Left colon (tissue), 2 donors: ENCODE results near the gene CC2D2A. TPM values are rescaled to one million over a fixed set of nuclear protein-coding genes. Genes with fewer than 3 reads are reported as not detected.
"Not testable (repeated sequence)": the region's sequence is repeated elsewhere in the genome, so short reads cannot be mapped to it uniquely, and the experiment has no call there.

Experiments used
- ATAC-seq: fragments of 200-7000 bp; cut with Tn5 transposase; one replicate; pipeline ENCODE4 v1.9.1; 2020; ENCODE audit warnings: mild to moderate bottlenecking, moderate library complexity
- DNase-seq, 2 donors: peaks; one replicate each; pipeline ENCODE4 v3.0.0-alpha.2; 2020
- intact Hi-C, 2 donors: fragments of 100-400 bp; cut with DNase I in 1 of 2; cut with micrococcal nuclease in 1 of 2; formaldehyde crosslinking; loops; one replicate each; pipeline versions ENCODE4 v1.11.2 to v1.14.0; 2022; cut with DNase I, micrococcal nuclease
- total RNA-seq, 2 donors: library from RNA; stranded (reverse); fragmentation: NEBNext Ultra II Directional; extraction: Animal tissue kit (Norgen Biotek cat#: 25700); gene quantifications; one replicate each; pipeline ENCODE4 v1.2.1, GENCODE V29; 2021
- donor health status: DM: no; HTN: no; CAD: no.
- donor health status: DM: yes; HTN: yes; CAD: no.

CC2D2A gene
- total RNA-seq, 2 donors from 2014 or later: 4.8 to 8.6 TPM

GRCh38 chr4:15501941-15502340 is 32.3 kb downstream of the CC2D2A start:
- DNase-seq (no peak), ATAC-seq (no peak)
- intact Hi-C loops: no loop called here

DNA sequence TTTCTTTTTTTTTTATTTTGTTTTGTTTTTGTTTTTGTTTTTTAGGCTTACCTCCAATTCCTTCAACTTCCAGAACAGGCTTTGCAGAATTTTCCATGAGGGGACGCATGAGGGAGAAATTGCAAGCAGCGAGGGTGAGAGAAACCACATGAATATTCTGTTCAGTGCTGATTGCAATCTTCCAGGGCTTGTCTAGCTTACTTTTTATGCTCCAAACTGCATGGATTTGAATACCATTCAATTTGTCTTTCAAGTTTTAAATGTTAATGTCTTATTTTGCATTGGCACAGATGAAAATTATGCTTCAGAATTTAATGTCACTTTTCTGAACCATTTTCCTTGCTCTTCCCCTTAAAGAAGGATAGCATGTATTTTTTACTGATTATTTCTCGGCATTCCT is 32.7 kb downstream of the CC2D2A start:
- no peak for ATAC-seq
- no peak for DNase-seq
- intact Hi-C loops: no loop called here

DNA sequence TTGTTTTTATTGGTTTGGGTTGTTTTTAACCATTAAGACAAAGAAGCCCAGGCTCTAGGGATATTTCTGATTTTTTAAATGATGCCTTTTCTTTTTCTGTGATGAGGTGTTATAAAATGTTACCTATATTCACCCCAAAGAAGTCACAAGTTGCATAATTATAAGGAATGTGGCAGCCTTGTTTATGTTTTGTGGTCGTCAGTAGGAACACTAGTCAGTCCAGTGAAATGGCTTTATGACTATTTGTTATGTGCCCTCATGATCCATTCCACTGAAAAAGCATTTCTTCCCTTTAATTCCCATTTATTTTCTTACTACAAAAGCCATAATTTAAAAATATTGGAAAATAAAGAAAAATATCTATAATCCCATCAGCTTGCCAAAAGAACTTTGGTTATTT is 34.4 kb downstream of the CC2D2A start:
- intact Hi-C loops: no loop called here
- DNase-seq (no peak), ATAC-seq (no peak)

GRCh38 chr4:15506464-15506863 is 36.8 kb downstream of the CC2D2A start:
- DNase-seq (no peak), ATAC-seq (no peak)
- intact Hi-C loops: no loop called here

DNA sequence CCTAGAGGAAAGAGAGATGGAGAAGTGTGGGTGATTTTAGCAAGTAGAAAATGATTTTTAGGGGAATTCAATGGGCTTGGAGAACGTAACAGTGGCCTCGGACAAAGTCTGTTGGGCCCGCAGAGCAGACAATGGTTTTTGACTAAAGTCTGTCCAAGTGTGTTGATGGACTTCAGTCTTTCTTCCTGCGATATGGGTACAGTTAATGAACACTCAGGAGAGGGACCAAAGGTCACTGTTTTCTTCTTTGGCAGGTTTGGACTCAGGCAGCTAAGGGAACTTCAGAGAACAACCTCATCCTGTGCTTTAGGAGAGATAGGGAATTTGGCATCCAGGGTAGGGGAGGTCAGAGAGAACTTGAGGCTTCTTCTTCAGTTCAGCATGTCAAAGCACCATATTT is 38.0 kb downstream of the CC2D2A start:
- no peak for DNase-seq
- intact Hi-C loops: no loop called here

DNA sequence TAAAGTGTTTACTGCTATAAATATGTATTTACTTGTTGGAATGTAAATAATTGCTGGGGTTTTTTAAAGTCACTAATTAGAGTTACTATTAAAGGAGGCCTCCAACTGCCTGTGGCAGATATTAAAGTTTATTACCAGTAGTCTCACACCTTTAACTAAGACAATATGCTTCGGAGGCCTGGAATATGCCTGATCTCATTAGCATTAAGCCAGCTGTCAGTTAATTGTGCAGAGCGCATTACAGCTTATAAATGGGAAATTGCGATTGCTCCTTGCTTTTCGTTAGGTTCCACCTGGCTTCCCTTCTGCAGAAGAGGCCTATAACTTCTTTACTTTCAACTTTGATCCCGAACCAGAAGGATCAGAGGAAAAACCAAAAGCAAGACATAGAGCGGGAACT is 41.3 kb downstream of the CC2D2A start:
- intact Hi-C loops: no loop called here
- no peak for ATAC-seq
- no peak for DNase-seq

More for the DNA sequence above, 38.0 kb downstream of the CC2D2A start:
- ATAC-seq: no peak

DNA sequence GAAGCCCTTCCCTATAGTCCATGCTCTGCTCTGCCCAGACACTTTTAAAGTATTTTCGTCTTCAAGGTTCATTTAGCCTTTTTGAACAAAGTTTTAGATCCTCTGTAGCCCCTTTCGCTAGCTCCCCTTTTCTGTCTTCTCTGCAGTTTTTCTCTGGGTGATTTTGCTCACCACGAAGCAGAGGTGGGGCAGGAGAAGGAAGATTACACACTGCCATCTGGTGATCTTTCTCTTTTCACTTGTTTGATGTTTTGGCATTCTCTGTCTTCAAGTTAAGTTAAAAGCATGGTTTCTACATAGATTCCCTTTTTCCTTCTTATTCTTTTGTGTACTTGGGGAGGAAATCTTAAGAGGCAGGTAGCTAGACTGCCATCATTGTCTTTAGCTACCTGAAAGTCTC is 43.9 kb downstream of the CC2D2A start:
- ATAC-seq: no peak
- intact Hi-C loops: no loop called here
- DNase-seq: no peak

GRCh38 chr4:15515106-15515505 is 45.4 kb downstream of the CC2D2A start:
- DNase-seq: no peak
- ATAC-seq: no peak
- intact Hi-C loops: no loop called here

GRCh38 chr4:15516494-15516893 is 46.8 kb downstream of the CC2D2A start:
- ATAC-seq (no peak), DNase-seq (no peak)
- intact Hi-C loops: no loop called here

GRCh38 chr4:15517681-15518080 is 48.0 kb downstream of the CC2D2A start:
- intact Hi-C loops, DNase-seq, ATAC-seq: not testable (repeated sequence)

GRCh38 chr4:15521442-15522039 is 51.9 kb downstream of the CC2D2A start:
- intact Hi-C loops: no loop called here
- ATAC-seq (no peak), DNase-seq (no peak)

GRCh38 chr4:15525080-15525479 is 55.4 kb downstream of the CC2D2A start:
- intact Hi-C loops: no loop called here
- ATAC-seq: no peak

DNA sequence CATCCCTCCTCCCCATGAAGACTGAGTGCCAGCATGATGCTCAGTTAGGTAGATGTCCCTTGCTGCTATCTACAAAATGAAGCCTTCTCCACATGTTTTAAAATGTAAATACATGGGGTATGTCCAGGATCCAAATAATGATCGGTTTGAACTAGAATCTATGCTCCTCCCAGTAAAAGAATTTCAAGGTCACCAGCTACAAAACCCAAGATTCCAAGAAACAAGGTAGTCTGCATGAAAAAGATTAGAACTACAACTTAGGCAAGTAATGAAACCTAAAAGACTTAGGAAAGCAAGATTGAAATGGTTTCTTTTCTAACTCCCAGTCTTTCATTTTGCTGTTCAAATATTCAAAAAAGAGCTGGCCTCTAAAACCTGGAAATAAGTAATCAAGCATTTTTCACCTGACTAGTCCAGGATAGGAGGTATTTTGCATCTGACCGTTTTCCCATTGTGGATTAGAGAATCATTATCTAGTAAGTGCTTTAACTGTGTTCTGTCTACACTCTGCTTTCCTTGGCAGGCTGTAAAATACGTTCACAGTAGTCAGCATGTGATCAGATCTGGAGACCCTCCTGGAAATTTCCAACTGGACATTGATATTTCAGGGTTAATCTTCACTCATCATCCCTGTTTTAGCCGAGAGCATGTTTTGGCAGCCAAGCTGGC is 57.4 kb downstream of the CC2D2A start:
- DNase-seq: no peak
- no peak for ATAC-seq
- intact Hi-C loops: no loop called here

More at GRCh38 chr4:15525080-15525479, 55.4 kb downstream of the CC2D2A start:
- no peak for DNase-seq

DNA sequence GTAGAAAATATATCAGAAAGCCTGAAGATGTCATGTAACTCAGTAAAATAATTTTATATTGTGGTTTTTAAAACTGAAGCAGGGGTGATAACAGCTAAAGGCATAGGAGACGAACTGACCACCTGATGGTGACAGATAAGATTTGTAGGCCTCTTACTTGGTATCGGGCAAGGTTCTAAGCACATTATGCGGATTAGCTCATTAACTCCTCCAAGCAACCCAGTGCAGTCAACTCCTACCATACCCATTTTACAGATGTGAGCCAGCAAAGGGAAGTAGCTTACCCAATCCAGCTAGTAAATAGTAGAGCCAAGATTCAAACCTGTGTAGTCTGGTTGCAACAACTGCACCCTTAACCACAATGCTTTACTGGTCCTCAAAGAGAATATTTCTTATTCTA is 62.1 kb downstream of the CC2D2A start:
- ATAC-seq (no peak), DNase-seq (no peak)
- intact Hi-C loops: no loop called here

GRCh38 chr4:15533817-15534216 is 64.1 kb downstream of the CC2D2A start:
- intact Hi-C loops: no loop called here
- ATAC-seq (no peak), DNase-seq (no peak)

DNA sequence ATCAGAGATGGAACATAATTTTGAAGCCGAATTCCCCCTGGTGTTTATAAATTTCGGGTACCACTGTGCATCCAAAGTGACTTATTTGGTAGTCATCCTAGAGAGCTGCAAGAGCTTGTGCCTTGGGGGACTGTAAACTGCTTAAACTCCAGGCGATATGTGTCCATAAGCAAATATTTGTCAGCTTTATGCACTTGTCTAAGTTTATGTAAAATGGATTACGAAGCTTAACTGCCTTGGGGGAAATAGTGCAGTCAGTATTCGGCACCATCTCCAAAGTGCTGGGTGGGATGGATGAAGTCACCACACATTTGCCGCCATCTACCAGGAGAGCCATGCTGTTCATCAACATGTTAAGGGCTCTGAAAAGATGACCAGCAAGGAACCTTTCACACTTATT is 65.9 kb downstream of the CC2D2A start:
- DNase-seq: no peak
- intact Hi-C loops: no loop called here

DNA sequence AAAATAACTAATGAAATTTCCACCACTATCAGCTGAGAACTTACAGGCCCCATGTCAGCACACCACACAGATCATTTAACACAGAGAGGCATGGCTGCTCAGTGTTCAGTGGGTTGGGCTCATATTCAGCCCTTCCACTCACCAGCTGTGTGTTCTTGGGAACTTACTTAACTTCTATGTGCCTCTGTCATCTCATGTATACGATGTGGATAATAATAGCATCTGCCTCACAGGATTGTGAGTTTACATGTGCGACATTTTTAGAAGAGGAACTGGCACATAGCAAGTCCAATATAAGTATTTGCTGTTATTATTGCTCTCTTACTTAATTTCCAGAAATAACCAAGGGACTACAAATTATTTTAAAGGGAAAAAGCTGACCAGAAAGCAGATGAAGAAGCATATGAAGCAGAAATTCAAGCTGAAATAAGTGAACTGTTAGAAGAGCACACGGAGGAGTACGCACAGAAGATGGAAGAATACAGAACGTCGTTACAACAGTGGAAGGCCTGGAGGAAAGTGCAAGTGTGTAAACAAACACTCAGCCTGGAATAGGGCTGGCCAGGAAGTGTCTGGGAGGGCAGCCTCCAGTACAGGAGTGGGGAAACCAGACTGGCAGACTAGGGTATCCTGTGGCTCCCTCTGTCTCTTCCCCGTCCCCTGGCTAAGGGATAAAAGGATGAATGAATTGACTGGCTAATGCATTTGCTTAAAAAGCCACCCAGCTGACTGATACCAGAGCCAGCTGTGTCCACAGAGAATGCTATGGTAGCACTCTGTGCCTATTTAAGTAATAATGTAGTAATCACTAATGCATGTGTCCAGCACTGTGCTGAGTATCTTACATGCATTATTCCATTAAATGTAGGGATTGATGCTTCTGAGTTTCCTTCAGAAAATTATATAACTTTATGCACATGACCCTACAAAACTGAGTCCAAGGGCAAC is 67.1 kb downstream of the CC2D2A start:
- intact Hi-C loops: no loop called here
- DNase-seq (no peak), ATAC-seq (no peak)

More for the DNA sequence above, 65.9 kb downstream of the CC2D2A start:
- ATAC-seq: no peak

DNA sequence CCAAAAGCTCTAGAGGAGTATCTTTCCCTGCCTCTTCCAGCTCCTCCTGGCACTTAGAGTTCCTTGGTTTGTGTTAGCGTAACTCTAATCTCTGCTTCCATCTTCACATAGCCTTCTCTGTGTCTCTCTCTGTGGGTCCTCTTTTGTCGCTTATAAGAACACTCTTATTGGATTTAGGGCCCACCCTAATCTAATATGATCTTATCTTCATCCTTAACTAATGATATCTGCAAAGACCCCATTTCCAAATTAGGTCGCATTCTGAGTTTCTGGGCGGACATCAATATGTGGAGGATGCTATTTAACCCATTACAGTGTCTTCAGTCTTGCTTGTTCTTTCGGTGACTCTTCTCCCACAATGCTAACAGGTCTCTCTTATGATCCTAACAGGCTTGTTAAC is 72.3 kb downstream of the CC2D2A start:
- DNase-seq (no peak), ATAC-seq (no peak)
- intact Hi-C loops: no loop called here

DNA sequence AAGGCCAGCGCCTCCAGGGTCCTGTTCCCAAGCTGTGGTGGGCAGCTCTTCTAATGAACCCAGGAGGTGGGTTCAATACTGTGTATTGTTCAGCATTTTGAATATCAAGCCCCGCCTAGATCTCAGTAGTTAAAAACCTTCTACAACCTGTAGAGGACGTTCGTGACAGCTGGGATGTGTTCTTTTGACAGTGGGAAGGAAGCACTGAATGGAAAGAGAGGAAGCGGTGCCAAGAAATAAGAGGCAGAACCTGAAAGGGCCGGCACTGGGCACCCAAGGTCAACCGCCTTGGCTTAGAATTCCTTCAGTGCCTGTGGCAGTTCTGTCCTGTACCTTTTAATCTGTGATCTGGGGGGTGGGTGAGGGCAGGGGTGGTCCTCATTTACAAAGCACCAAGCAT is 73.1 kb downstream of the CC2D2A start:
- ATAC-seq: no peak
- intact Hi-C loops: no loop called here
- no peak for DNase-seq
